Sigmoid colon (tissue), 7 donors: ENCODE results near the gene SLC23A3. TPM values are rescaled to one million over a fixed set of nuclear protein-coding genes. Genes with fewer than 3 reads are reported as not detected.
"Not testable (repeated sequence)": the region's sequence is repeated elsewhere in the genome, so short reads cannot be mapped to it uniquely, and the experiment has no call there.

Source experiments
- DNase-seq: peaks from one replicate; pipeline ENCODE4 v3.0.0-alpha.2; 2019
- H3K27ac ChIP-seq, 4 donors: fragments of 200-600 bp; sonication (generic); one replicate each; pipeline ENCODE4 v1.5.1; 2016 to 2019; ENCODE audit warnings: mild to moderate bottlenecking in 1 of 4
- H3K27me3 ChIP-seq, 3 donors: fragments of 200-600 bp; sonication (generic); one replicate each; pipeline ENCODE4 v1.5.1; 2019; ENCODE audit warnings: mild to moderate bottlenecking in 1 of 3
- H3K36me3 ChIP-seq, 4 donors: fragments of 200-600 bp; sonication (generic); one replicate each; pipeline ENCODE4 v1.5.1; 2016 to 2019
- H3K4me1 ChIP-seq, 4 donors: fragments of 200-600 bp; sonication (generic); one replicate each; pipeline ENCODE4 v1.5.1; 2017 to 2019
- H3K4me3 ChIP-seq, 4 donors: fragments of 200-600 bp; sonication (generic); one replicate each; pipeline ENCODE4 v1.5.1; 2017 to 2019; ENCODE audit warnings: mild to moderate bottlenecking in 2 of 4, moderate library complexity in 1 of 4
- H3K9me3 ChIP-seq, 4 donors: fragments of 200-600 bp in 3 of 4; sonication (generic) in 3 of 4; one replicate each; pipeline versions ENCODE4 v1.5.1 to v1.6.1; 2013 to 2019
- CTCF ChIP-seq, 4 experiments: fragments of 450-650 bp in 3 of 4; fragments of 200-600 bp in 1 of 4; IDR thresholded peaks; one replicate each; pipeline ENCODE4 v1.5.1; 2016 to 2019; ENCODE audit warnings: antibody characterized with exemption in 4 of 4, mild to moderate bottlenecking in 3 of 4, moderate library complexity in 2 of 4
- EP300 ChIP-seq, 4 donors: sonication (generic); formaldehyde crosslinking; IDR thresholded peaks; one replicate each; pipeline ENCODE4 v1.6.1; 2017; ENCODE audit warnings: antibody characterized with exemption in 4 of 4
- POLR2A ChIP-seq, 2 donors: fragments of 450-650 bp; IDR thresholded peaks; one replicate each; pipeline ENCODE4 v1.6.1; 2016; ENCODE audit warnings: antibody characterized with exemption in 2 of 2, mild to moderate bottlenecking in 2 of 2, moderate library complexity in 2 of 2
- POLR2AphosphoS5 ChIP-seq, 4 donors: sonication (generic); formaldehyde crosslinking; IDR thresholded peaks; one replicate each; pipeline ENCODE4 v1.6.1; 2017; ENCODE audit warnings: antibody characterized with exemption in 4 of 4
- WGBS, 2 donors: extraction: QIAGEN DNeasy Blood & Tissue Kit; methylation state at CpG; one replicate each; pipeline ENCODE4 v1.1.7; 2013; 5-methylcytosine and 5-hydroxymethylcytosine counted together
- intact Hi-C: fragments of 100-400 bp; cut with DNase I; formaldehyde crosslinking; loops from one replicate; pipeline ENCODE4 v1.15.1; 2023
- polyA plus RNA-seq, 3 donors: library from polyadenylated mRNA; stranded (reverse); fragments of 200-250 nt; gene quantifications; one replicate each; pipeline ENCODE4 v1.2.3, GENCODE V29; 2013
- total RNA-seq, 4 donors: library from RNA; depleted of rRNA; stranded (reverse); fragments of >200 nt; gene quantifications; one replicate each; pipeline ENCODE4 v1.1.0, GENCODE V29; 2016
- donor health status: healthy with polysubstance abuse.
- donor health status: Bipolar disorder and iron deficiency.
- donor health status: healthy.

SLC23A3 gene
- total and polyA plus RNA-seq, 7 donors, result 0.14 to 6.5 (median 0.99) TPM

GRCh38 chr2:219205981-219206327 is 36.1 kb upstream of the SLC23A3 start:
- H3K4me1 ChIP-seq, result peaks cover 0 to 22% (median 19%) of the 10 kb centered on the region in 4 donors
- H3K27me3 ChIP-seq, result no peaks in the 10 kb centered on the region
- intact Hi-C loops, result loop anchor here (1.0 kb wide), 1 partner anchor 29 kb away; no protein-coding TSS in a partner anchor
- peak overlapping the region; percentile 93 to 97 (median 96) for H3K27ac ChIP-seq
- H3K36me3 ChIP-seq, result peaks cover 0 to 31% (median 13%) of the 10 kb centered on the region in 4 donors
- TF ChIP-seq POLR2A (IDR thresholded peaks at IDR 0.05) (no peak), POLR2AphosphoS5 (IDR thresholded peaks at IDR 0.05) (no peak), EP300 (IDR thresholded peaks at IDR 0.05) (no peak), CTCF (IDR thresholded peaks at IDR 0.05) (no peak)
- DNase-seq, result peak; percentile 21
- no peaks in the 10 kb centered on the region for H3K9me3 ChIP-seq
- WGBS, 2 donors, result 7 to 15% methylated on average over 7 of the region's 7 CpGs
- peak overlapping the region; percentile 62 to 76 (median 68) for H3K4me3 ChIP-seq

- peaks cover 0 to 24% (median 9%) of the 10 kb centered on the region in 4 donors for H3K36me3 ChIP-seq
- DNase-seq, result peak; percentile 33
- no peaks in the 10 kb centered on the region for H3K9me3 ChIP-seq
- TF ChIP-seq POLR2A (IDR thresholded peaks at IDR 0.05) (no peak), POLR2AphosphoS5 (IDR thresholded peaks at IDR 0.05) (no peak), CTCF (IDR thresholded peaks at IDR 0.05) (no peak), EP300 (IDR thresholded peaks at IDR 0.05) (no peak)
- peaks cover 0 to 22% (median 19%) of the 10 kb centered on the region in 4 donors for H3K4me1 ChIP-seq
- no peak overlapping the region for H3K4me3 ChIP-seq
- no peaks in the 10 kb centered on the region for H3K27me3 ChIP-seq
- H3K27ac ChIP-seq, result no peak overlapping the region
- 87 to 91% methylated on average over 5 of the region's 5 CpGs for WGBS, 2 donors
- intact Hi-C loops, result no loop called here
Measured at GRCh38 chr2:219205165-219205538, 35.3 kb upstream of the SLC23A3 start.

GRCh38 chr2:219204425-219205164 is 34.8 kb upstream of the SLC23A3 start:
- peak; percentile 36 for DNase-seq
- peaks cover 0 to 22% (median 19%) of the 10 kb centered on the region in 4 donors for H3K4me1 ChIP-seq
- TF ChIP-seq POLR2A (IDR thresholded peaks at IDR 0.05) (no peak), EP300 (IDR thresholded peaks at IDR 0.05) (no peak), CTCF (IDR thresholded peaks at IDR 0.05) (no peak), POLR2AphosphoS5 (IDR thresholded peaks at IDR 0.05) (no peak)
- intact Hi-C loops, result no loop called here
- peaks cover 0 to 4% (median 0%) of the 10 kb centered on the region in 3 donors for H3K27me3 ChIP-seq
- H3K9me3 ChIP-seq, result no peaks in the 10 kb centered on the region
- no peak overlapping the region for H3K4me3 ChIP-seq
- WGBS, 2 donors, result 94 to 95% methylated on average over 7 of the region's 7 CpGs
- no peak overlapping the region for H3K27ac ChIP-seq
- H3K36me3 ChIP-seq, result peaks cover 0 to 19% (median 6%) of the 10 kb centered on the region in 4 donors

- 92 to 93% methylated on average over 21 of the region's 21 CpGs for WGBS, 2 donors
- H3K27me3 ChIP-seq, result peaks cover 0 to 13% (median 0%) of the 10 kb centered on the region in 3 donors
- H3K36me3 ChIP-seq, H3K4me1 ChIP-seq, H3K27ac ChIP-seq, intact Hi-C loops, H3K4me3 ChIP-seq, H3K9me3 ChIP-seq: not testable (repeated sequence)
- DNase-seq, result peak; percentile 36
Measured at GRCh38 chr2:219201331-219201730, 31.5 kb upstream of the SLC23A3 start.

DNA sequence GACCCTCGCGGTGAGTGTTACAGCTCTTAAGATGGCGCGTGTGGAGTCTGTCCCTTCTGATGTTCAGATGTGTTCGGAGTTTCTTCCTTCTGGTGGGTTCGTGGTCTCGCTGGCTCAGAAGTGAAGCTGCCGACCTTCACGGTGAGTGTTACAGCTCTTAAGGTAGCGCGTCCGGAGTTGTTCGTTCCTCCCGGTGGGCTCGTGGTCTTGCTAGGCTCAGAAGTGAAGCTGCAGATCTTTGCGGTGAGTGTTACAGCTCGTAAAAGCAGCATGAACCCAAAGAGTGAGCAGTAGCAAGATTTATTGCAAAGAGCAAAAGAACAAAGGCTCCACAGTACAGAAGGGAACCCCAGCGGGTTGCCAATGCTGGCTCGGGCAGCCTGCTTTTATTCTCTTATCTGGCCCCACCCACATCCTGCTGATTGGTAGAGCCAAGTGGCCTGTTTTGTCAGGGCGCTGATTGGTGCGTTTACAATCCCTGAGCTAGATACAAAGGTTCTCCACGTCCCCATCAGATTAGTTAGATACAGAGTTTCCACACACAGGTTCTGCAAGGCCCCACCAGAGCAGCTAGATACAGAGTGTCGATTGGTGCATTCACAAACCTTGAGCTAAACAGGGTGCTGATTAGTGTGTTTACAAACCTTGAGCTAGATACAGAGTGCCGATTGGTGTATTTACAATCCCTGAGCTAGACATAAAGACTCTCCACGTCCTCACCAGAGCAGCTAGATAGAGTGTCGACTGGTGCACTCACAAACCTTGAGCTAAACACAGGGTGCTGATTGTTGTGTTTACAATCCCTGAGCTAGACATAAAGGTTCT is 30.9 kb upstream of the SLC23A3 start:
- WGBS, 2 donors, result 72 to 76% methylated on average over 25 of the region's 26 CpGs
- DNase-seq, result peak; percentile 24
- H3K36me3 ChIP-seq, H3K4me3 ChIP-seq, H3K4me1 ChIP-seq, intact Hi-C loops, H3K27ac ChIP-seq, H3K9me3 ChIP-seq: not testable (repeated sequence)
- peaks cover 0 to 13% (median 0%) of the 10 kb centered on the region in 3 donors for H3K27me3 ChIP-seq
